CD14-positive monocyte (primary cell): ENCODE results near the gene APOBEC3F. TPM values are rescaled to one million over a fixed set of nuclear protein-coding genes. Genes with fewer than 3 reads are reported as not detected.

Experiments
- DNase-seq, 3 donors: peaks; one replicate each; pipeline ENCODE4 v3.0.0-alpha.2; 2011 to 2022
- H2AFZ ChIP-seq: 2 replicates; pipeline ENCODE4 v1.6.0; 2012; ENCODE audit warnings: mild to moderate bottlenecking, low read depth, low read length, inconsistent platforms; ENCODE audit not compliant: insufficient read depth, poor library complexity, severe bottlenecking
- H3K27ac ChIP-seq, 2 donors: 1 replicate in 1 of 2; 2 replicates in 1 of 2; pipeline ENCODE4 v1.5.1; 2012 to 2013; ENCODE audit warnings: low read length in 2 of 2, control low read depth in 1 of 2, inconsistent platforms in 1 of 2, low read depth in 1 of 2, mild to moderate bottlenecking in 1 of 2
- H3K27me3 ChIP-seq, 2 donors: one replicate each; pipeline versions ENCODE4 v1.6.0 to v1.6.1; 2011 to 2013; ENCODE audit warnings: low read length in 2 of 2; ENCODE audit not compliant: control insufficient read depth in 2 of 2, insufficient read depth in 2 of 2
- H3K36me3 ChIP-seq, 2 donors: replicated peaks in 1 of 2; 1 replicate in 1 of 2; 2 replicates in 1 of 2; pipeline versions ENCODE4 v1.5.1 to v1.6.1; 2012 to 2013; ENCODE audit warnings: low read length in 2 of 2, control low read depth in 1 of 2, inconsistent platforms in 1 of 2, mild to moderate bottlenecking in 1 of 2; ENCODE audit not compliant: insufficient read depth in 2 of 2, control insufficient read depth in 1 of 2
- H3K4me1 ChIP-seq, 2 donors: 1 replicate in 1 of 2; 2 replicates in 1 of 2; pipeline versions ENCODE4 v1.5.1 to v1.6.1; 2012 to 2013; ENCODE audit warnings: low read length in 2 of 2, control low read depth in 1 of 2, inconsistent platforms in 1 of 2, mild to moderate bottlenecking in 1 of 2, moderate library complexity in 1 of 2; ENCODE audit not compliant: insufficient read depth in 2 of 2, control insufficient read depth in 1 of 2
- H3K4me2 ChIP-seq: replicated peaks from 2 replicates; pipeline ENCODE3; 2012; ENCODE audit warnings: low read length, moderate library complexity, mild to moderate bottlenecking; ENCODE audit not compliant: poor library complexity, severe bottlenecking; ENCODE audit errors: extremely low read depth
- H3K4me3 ChIP-seq, 3 experiments: fragments of 200-600 bp in 1 of 3; sonication (generic) in 1 of 3; replicated peaks in 1 of 3; 1 replicate in 2 of 3; 2 replicates in 1 of 3; pipeline ENCODE4 v1.5.1; 2011 to 2013; ENCODE audit warnings: low read length in 3 of 3, mild to moderate bottlenecking in 3 of 3, control low read depth in 2 of 3, low read depth in 2 of 3, inconsistent platforms in 1 of 3, moderate library complexity in 1 of 3
- H3K79me2 ChIP-seq: 2 replicates; pipeline ENCODE4 v1.6.0; 2012; ENCODE audit warnings: mild to moderate bottlenecking, control low read depth, inconsistent platforms, low read length, moderate library complexity; ENCODE audit not compliant: insufficient read depth
- H3K9ac ChIP-seq: 2 replicates; pipeline ENCODE4 v1.6.0; 2017; ENCODE audit warnings: low read length, mild to moderate bottlenecking; ENCODE audit not compliant: insufficient read depth, poor library complexity, severe bottlenecking
- H3K9me3 ChIP-seq, 2 donors: replicated peaks in 1 of 2; 1 replicate in 1 of 2; 2 replicates in 1 of 2; pipeline versions ENCODE4 v1.5.1 to v1.6.1; 2012 to 2013; ENCODE audit warnings: low read length in 2 of 2, control low read depth in 1 of 2; ENCODE audit not compliant: control insufficient read depth in 1 of 2, insufficient read depth in 1 of 2
- H4K20me1 ChIP-seq: 2 replicates; pipeline ENCODE4 v1.6.0; 2012; ENCODE audit warnings: mild to moderate bottlenecking, low read length, control low read depth, moderate library complexity; ENCODE audit not compliant: insufficient read depth
- H3K27ac Mint-ChIP-seq, 7 donors: one replicate each; pipeline ENCODE4 v1.8.0; 2020; ENCODE audit warnings: mild to moderate bottlenecking in 7 of 7, mixed read lengths in 7 of 7, moderate library complexity in 6 of 7, inconsistent platforms in 2 of 7
- H3K27me3 Mint-ChIP-seq, 3 donors: one replicate each; pipeline ENCODE4 v1.8.0; 2021 to 2022; ENCODE audit warnings: low read depth in 3 of 3, mild to moderate bottlenecking in 3 of 3, mixed read lengths in 3 of 3, moderate library complexity in 3 of 3, inconsistent platforms in 1 of 3
- H3K36me3 Mint-ChIP-seq, 2 donors: one replicate each; pipeline ENCODE4 v1.8.0; 2020; ENCODE audit warnings: mixed read lengths in 2 of 2, inconsistent platforms in 1 of 2, mild to moderate bottlenecking in 1 of 2
- H3K4me1 Mint-ChIP-seq: one replicate; pipeline ENCODE4 v1.8.0; 2020; ENCODE audit warnings: mild to moderate bottlenecking, mixed read lengths
- H3K4me3 Mint-ChIP-seq, 2 donors: one replicate each; pipeline ENCODE4 v1.8.0; 2020; ENCODE audit warnings: mild to moderate bottlenecking in 2 of 2, mixed read lengths in 2 of 2, moderate library complexity in 1 of 2
- H3K9me3 Mint-ChIP-seq, 7 donors: one replicate each; pipeline ENCODE4 v1.8.0; 2020 to 2022; ENCODE audit warnings: mixed read lengths in 7 of 7, mild to moderate bottlenecking in 6 of 7, moderate library complexity in 6 of 7, inconsistent platforms in 2 of 7
- WGBS: methylation state at CpG from one replicate; pipeline ENCODE4 v1.1.5; 2013; ENCODE audit warnings: missing lambda C conversion rate; ENCODE audit not compliant: insufficient coverage; 5-methylcytosine and 5-hydroxymethylcytosine counted together
- intact Hi-C, 2 donors: fragments of 100-400 bp; cut with micrococcal nuclease; formaldehyde crosslinking; loops; one replicate each; pipeline versions ENCODE4 v1.15.0 to v1.15.1; 2023
- polyA plus RNA-seq, 3 donors: library from polyadenylated mRNA; depleted of rRNA in 1 of 3; unstranded in 2 of 3; stranded (reverse) in 1 of 3; fragments of 300-500 nt in 2 of 3; fragments of >200 nt in 1 of 3; fragmentation: Illumina TruSeq in 2 of 3; gene quantifications; 1 replicate in 2 of 3; 2 replicates in 1 of 3; pipeline ENCODE4 v1.2.3, GENCODE V29; 2012 to 2021
- TF ChIP-seq, protein P1 (sequence below): fragments of 200-600 bp; IDR thresholded peaks from one replicate; pipeline ENCODE4 v1.8.0; 2022; ENCODE audit warnings: antibody characterized with exemption, mild to moderate bottlenecking

APOBEC3F gene
- polyA plus RNA-seq, 3 donors, result 4.1 to 8.0 (median 4.4) TPM

DNA sequence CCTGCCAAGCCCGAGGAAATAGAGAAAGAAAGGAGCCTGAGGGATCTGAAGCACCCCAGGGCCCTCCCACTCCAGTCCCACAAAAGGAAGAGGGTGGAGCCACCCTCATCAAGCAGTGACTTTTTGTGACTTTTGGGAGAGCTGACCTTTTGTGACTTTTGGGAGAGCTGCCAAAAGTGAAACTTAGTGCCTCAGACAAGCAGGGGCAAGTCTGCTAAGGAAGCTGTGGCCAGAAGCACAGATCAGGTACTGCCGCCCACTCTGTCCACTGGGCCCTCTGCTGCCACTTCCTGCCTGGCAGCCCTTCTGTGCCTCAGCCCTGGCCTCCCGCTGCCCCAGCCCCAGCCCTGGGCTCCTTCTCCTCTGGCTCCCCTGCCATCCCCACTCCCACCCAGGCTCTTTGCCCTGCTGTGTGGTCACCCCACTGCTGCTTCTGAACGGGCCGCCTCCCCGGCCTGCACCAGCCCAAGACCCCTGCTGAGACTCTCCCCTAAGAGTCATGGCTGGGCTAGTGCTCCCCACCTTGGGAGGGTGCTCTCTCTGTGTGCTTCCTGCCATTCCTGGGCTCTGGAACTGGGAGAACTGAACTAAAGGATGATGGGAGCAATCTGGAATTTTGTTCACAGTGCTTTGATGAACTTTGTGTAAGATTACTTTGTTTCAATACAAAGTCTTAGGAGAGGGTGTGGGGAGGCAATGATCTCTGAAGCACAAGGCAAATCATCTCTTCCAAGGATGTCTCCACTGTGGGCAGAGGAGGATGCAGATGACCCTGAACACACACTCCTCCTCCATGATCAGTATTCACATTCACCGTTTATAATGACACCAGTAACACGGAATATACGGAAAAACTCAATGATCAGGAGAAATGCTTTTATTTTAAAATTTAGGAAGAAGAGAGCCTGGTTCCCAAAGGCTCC, 56.7 kb downstream of the APOBEC3F start, which contains the start of gene APOBEC3H:
Gene APOBEC3H, plus strand, starts transcription at position 147 of the 923 bp plus-strand sequence. CDS start 3,035 bp downstream, outside the sequence.
- Histone ChIP-seq H3K27me3 (no peaks in the 10 kb centered on the region), H3K4me2 (peak within 1 kb of the TSS; percentile 39), H4K20me1 (no peaks in the 10 kb centered on the region), H3K4me1 (peaks cover 15 to 18% of the 10 kb centered on the region in 2 donors), H3K79me2 (no peaks in the 10 kb centered on the region), H3K36me3 (no peaks in the 10 kb centered on the region), H3K4me3 (peak within 1 kb of the TSS in 1 of 3 experiments; percentile 2), H3K9ac (peak within 1 kb of the TSS; percentile 8), H2AFZ (peak within 1 kb of the TSS; percentile 46), H3K9me3 (no peaks in the 10 kb centered on the region), H3K27ac (no peak within 1 kb of the TSS)
- no peaks in the 10 kb centered on the region for H3K36me3 Mint-ChIP-seq
- TF ChIP-seq, protein P1, sequence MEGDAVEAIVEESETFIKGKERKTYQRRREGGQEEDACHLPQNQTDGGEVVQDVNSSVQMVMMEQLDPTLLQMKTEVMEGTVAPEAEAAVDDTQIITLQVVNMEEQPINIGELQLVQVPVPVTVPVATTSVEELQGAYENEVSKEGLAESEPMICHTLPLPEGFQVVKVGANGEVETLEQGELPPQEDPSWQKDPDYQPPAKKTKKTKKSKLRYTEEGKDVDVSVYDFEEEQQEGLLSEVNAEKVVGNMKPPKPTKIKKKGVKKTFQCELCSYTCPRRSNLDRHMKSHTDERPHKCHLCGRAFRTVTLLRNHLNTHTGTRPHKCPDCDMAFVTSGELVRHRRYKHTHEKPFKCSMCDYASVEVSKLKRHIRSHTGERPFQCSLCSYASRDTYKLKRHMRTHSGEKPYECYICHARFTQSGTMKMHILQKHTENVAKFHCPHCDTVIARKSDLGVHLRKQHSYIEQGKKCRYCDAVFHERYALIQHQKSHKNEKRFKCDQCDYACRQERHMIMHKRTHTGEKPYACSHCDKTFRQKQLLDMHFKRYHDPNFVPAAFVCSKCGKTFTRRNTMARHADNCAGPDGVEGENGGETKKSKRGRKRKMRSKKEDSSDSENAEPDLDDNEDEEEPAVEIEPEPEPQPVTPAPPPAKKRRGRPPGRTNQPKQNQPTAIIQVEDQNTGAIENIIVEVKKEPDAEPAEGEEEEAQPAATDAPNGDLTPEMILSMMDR, result no peak
- H3K4me3 Mint-ChIP-seq, result peak within 1 kb of the TSS in 1 of 2 donors; percentile 35
- H3K27ac Mint-ChIP-seq, result peak within 1 kb of the TSS in 4 of 7 donors; percentile 10 to 71 (median 34)
- intact Hi-C loops, result no loop called here
- H3K9me3 Mint-ChIP-seq, result no peaks in the 10 kb centered on the region
- peaks cover 0 to 3% (median 3%) of the 10 kb centered on the region in 3 donors for H3K27me3 Mint-ChIP-seq
- H3K4me1 Mint-ChIP-seq, result peaks cover 20% of the 10 kb centered on the region
- 13% methylated on average over 2 of the region's 9 CpGs for WGBS
- peak in 1 of 3 donors; percentile 15 for DNase-seq

GRCh38 chr22:39098026-39098425, 57.4 kb downstream of the APOBEC3F start:
- TF ChIP-seq, protein P1, result no peak
- Histone ChIP-seq H2AFZ (no peak overlapping the region), H3K4me3 (no peak overlapping the region), H3K27ac (no peak overlapping the region), H3K4me2 (no peak overlapping the region), H3K27me3 (no peaks in the 10 kb centered on the region), H3K9ac (no peak overlapping the region), H3K4me1 (peaks cover 9 to 11% of the 10 kb centered on the region in 2 donors), H3K79me2 (no peaks in the 10 kb centered on the region), H3K36me3 (no peaks in the 10 kb centered on the region), H3K9me3 (no peaks in the 10 kb centered on the region), H4K20me1 (no peaks in the 10 kb centered on the region)
- intact Hi-C loops, result no loop called here
- peaks cover 0 to 3% (median 3%) of the 10 kb centered on the region in 3 donors for H3K27me3 Mint-ChIP-seq
- 100% methylated on average over 1 of the region's 6 CpGs for WGBS
- no peaks in the 10 kb centered on the region for H3K9me3 Mint-ChIP-seq
- no peak for DNase-seq
- H3K4me3 Mint-ChIP-seq, result no peak overlapping the region
- H3K36me3 Mint-ChIP-seq, result no peaks in the 10 kb centered on the region
- H3K27ac Mint-ChIP-seq, result no peak overlapping the region
- peaks cover 14% of the 10 kb centered on the region for H3K4me1 Mint-ChIP-seq
